H1 (cell line): ENCODE data around the gene WDR44. TPM values are rescaled to one million over a fixed set of nuclear protein-coding genes. Genes with fewer than 3 reads are reported as not detected.

Source experiments
- CHD7 ChIP-seq: fragments of 300-600 bp; sonication (generic); IDR thresholded peaks from 2 replicates; pipeline ENCODE4 v1.7.1; 2012; ENCODE audit warnings: low read length, moderate library complexity, mild to moderate bottlenecking, inconsistent platforms; ENCODE audit not compliant: insufficient replicate concordance
- CTCF ChIP-seq, 3 experiments: IDR thresholded peaks; 1 replicate in 2 of 3; 2 replicates in 1 of 3; pipeline versions ENCODE4 v1.5.1 to v1.6.1; 2011; ENCODE audit warnings: low read length in 3 of 3, mild to moderate bottlenecking in 3 of 3, inconsistent platforms in 2 of 3, low read depth in 1 of 3, moderate library complexity in 1 of 3; ENCODE audit not compliant: insufficient read depth in 1 of 3; ENCODE audit errors: control extremely low read depth in 1 of 3
- polyA plus RNA-seq, 7 experiments: library from polyadenylated mRNA; depleted of rRNA in 3 of 7; stranded (reverse) in 5 of 7; unstranded in 2 of 7; fragments of >200 nt in 5 of 7; fragments of 200-250 nt in 2 of 7; gene quantifications; 1 replicate in 5 of 7; 2 replicates in 1 of 7; 4 replicates in 1 of 7; pipeline versions ENCODE4 v1.2.1 to v1.2.3, GENCODE V29; 2011 to 2013; ENCODE audit warnings: missing spikeins in 2 of 7, mixed read lengths in 2 of 7
- total RNA-seq: library from RNA; stranded (reverse); fragmentation: NEBNext Ultra II Directional; extraction: Animal tissue kit (Norgen Biotek cat#: 25700); gene quantifications from 2 replicates; pipeline ENCODE4 v1.2.1, GENCODE V29; 2021

WDR44 gene
- total and polyA plus RNA-seq, 2 of the 8 experiments (the other 6 are each of a cell fraction or from before 2014, with no cell fraction given), result 5.1 to 17.2 TPM

- no peak for TF ChIP-seq CHD7
- no peak for TF ChIP-seq CTCF (IDR thresholded peaks at IDR 0.05; ENCODE audit: control extremely low read depth in 1 of 3, insufficient read depth in 1 of 3, low read depth in 1 of 3, low read length in 3 of 3)
These were observed 7.4 kb downstream of the WDR44 start (continued) for GRCh38 chrX:118353081-118353850.
